NCI-H187 (cell line): ENCODE results near the gene FBP1.
"Not testable (repeated sequence)": the region's sequence is repeated elsewhere in the genome, so short reads cannot be mapped to it uniquely, and the experiment has no call there.

Source experiments
- DNase-seq, 2 experiments: peaks; one replicate each; lab custom pipeline; 2025; lab: John Stamatoyannopoulos, UW

The FBP1 gene

DNA sequence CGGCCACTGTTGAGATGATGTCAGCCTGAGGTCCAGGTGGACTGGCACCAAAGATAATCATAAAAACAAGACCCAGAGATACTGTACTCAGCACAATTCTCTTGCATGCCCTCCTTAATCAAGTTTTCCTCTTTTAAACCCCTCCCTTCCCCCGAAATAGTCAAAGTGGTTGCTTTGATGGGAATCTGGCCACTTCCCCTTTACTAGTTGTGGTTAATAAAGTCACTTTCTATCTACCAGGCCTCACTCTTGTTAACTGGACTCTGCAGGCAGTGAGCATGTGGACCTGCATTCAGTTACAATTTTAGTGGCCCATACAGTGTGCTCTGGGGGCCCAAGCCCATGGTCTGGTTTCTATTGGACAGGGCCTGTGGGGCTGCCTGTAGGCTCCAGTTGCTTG is 63.2 kb downstream of the FBP1 start:
- no peak for DNase-seq

DNA sequence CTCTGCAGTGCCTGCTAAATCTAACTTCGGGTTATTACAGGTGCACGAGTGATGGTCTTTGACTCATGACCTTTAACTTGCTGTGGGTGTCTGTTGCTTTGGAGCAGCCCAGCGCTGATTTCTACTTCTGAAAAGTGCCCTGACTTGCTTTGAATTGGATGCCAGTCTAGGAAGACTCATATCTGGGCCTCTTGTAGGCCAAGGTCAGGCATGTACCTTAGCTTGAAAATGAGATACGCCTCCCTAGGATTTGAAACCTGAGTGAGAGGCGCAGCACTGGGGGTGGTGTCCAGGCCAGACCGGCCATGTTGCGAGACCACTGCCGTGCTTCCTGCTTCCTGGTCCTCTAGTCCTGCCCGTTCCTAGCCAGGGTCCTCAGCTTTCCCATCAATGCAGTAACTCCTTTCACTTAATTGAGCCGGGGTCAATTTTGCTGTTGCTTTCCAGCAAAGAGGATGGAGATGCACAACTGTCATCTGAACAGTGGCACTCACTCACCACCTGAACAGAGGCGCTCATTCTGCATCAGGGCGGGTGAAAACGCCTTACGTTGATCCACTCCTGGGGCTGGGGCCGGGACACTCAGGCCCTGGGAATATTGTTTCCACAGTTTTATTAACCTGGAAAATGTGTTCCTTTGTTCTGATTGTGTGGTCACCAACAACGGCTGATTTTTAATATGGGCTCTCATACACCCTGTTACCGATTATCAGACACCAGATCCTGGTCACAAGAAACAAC is 70.2 kb downstream of the FBP1 start:
- no peak for DNase-seq

DNA sequence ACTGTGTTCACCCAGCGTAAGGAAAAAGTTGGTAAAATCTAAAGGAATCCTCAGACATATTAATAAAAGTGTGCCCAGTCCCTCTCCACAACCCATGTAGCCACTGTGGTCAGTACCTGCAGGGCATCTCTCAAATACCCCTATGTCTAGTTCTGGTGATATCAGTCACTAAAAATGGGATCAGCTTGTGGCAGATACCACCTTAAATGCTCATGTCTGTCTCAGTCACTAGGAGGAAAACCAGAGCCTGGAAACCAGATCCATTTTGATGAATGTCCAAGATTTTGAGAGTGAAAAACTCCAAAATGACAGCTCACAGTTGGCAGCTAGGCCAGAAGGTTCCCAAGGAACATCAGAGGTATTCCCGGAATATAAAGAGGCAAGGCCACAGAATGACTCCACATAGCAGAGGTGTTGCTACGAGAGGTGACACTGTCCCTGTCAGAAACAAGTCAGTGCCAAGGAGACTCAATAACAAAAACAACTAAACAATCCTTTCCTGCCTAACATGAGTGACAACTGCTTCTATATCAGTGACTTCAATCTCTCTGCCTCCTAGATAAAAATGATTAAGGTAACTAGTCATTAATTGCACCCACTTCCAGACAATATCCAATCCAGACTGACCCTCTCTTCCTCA is 70.9 kb downstream of the FBP1 start:
- no peak for DNase-seq

DNA sequence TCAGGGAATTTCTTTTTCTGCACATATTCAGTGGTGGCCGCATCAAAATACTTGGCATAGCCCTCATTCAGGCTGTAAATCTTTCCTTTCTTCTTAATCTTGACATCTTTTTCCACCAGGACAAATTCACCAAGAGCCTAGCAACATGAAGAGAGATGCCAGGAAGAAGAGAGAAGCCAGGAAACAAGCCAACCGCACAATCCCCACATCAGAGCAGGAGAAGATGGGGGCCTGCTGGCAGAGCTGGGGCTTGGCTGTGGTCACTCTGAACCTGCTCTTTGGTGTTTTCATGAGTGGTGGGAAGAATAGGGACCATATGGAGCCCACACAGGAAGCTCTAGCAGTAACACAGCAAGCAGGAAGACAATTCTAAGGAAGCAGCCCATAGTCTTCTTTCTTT is 72.0 kb downstream of the FBP1 start:
- DNase-seq = no peak

DNA sequence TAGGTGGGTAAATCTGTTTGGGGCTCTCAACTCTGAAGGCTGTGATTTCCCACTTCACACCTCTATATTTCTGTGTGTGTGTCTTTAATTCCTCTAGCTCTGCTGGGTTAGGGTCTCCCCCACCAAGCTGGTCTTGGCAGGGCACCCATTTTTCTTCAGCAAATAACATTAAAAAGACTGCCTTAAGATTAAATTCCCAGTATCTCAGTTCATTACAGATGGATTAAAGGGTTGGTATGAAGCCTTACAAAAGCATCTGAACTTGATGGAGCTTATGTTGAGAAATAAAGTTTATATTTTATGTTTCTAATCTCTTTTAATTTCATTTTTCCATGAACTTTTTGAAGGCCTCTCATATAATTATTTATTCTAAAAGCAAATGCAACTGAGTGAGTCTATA is 72.8 kb downstream of the FBP1 start:
- DNase-seq = no peak

DNA sequence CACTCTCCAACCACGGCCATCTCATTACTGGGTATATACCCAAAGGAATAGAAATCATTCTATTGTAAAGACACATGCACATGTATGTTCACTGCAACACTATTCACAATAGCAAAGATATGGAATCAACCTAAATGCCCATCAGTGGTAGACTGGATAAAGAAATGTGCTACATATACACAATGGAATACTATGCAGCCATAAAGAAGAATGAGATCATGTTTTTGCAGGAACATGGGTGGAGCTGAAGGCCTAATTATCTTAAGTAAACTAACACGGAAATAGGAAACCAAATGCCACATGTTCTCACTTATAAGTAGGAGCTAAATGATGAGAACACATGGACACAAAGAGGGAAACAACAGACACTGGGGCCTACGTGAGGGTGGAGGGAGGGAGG is 75.0 kb downstream of the FBP1 start:
- not testable (repeated sequence) for DNase-seq

DNA sequence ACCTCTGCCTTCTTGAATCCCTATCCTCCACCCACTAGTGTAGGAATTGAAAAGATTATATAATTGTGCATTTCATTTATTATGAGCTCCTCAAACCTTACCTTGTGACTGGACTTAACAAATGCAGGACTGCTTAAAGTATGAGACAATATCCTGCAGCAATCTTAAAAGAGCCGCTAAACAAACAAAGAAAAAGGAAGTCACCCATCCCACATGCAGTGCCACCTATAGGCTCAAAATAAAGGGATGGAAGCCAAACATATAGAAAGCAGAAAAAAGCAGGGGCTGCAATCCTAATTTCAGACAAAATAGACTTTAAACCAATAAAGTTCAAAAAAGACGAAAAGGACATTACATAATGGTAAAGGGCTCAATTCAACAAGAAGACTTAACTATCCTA is 75.8 kb downstream of the FBP1 start:
- no peak for DNase-seq

DNA sequence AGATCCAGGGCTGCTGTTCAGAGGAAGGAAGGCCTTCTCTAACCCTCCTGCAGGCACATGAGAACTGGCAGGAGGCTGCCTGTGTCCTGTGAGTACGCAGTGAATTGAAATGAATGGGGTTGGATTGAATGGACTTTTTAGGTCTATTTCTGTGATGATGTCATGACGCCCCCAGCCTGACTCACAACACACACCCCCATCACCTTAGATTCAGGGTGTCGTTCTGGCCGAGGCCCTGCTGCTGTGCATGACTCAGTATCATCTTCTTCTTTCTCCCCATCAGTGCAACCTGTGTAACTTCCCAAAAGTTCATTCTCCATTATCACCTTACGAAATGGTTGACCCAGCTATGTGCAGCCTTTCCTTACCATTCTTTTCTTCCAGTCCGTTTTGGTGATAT is 79.1 kb downstream of the FBP1 start:
- no peak for DNase-seq

DNA sequence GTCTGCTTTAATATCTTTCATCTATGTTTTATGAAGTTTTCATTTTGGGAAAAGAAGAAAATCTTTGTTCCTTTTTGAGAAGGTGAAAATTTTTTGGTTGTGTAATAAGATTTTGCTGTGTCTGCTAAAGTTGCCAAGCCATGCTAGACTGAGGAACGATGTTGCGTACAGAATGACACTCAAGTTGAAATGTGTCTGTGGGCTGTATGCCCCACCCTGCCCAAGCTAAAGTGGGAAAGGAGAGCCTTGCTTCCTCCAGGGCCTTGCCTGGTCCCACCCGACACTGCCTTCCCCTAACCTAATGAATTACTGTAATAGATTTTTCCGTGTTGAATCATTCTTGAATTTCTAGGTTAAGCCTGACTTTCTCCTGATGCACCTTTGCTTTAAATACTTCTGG is 81.9 kb downstream of the FBP1 start:
- no peak for DNase-seq

DNA sequence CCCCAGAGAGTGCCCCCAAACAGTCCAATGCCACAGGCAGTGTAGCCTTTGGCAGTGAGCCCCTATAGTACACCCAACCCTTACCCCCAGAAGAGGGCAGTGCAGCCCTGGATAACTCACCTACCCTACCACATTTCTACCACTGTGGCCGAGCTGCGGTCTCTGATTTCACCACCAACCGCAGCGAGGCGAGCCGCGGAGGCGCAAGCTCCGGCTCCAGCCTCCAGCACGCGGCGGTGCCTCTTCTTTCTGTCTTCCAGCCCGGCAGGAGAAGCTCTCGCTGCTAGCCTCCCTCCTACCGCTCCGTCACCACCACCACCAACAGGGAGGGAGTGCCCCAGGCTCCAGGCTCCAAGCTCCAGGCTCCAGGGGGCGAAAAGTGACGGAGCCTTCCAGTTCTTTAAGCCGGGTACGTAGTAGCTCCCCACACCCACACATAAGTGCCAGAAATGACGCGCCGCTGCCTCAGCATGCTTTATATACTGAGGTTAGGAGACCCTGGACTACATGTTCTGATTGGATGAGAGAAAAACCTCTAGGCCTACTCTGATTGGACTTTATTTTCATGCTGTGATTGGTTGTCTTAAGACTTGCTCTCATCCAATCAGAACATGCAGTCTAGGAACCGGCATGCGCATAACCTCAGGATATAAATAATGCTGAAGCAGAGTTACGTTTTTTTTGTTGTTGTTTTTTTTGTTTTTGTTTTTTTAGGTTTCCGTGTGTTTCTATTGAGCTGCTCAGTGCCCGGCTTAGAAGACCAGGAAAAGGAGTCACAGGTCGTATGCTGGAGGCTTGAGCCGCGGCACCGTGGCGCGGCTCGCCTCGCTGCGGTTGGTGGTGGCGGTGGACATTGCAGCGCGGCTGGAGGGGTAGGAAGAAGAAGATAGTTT is 84.6 kb downstream of the FBP1 start, which contains the start of gene PCAT7:
TSS of gene PCAT7 (plus strand) at position 645 of the 893 bp plus-strand sequence.
- peak; percentile 44 to 67 for DNase-seq

DNA sequence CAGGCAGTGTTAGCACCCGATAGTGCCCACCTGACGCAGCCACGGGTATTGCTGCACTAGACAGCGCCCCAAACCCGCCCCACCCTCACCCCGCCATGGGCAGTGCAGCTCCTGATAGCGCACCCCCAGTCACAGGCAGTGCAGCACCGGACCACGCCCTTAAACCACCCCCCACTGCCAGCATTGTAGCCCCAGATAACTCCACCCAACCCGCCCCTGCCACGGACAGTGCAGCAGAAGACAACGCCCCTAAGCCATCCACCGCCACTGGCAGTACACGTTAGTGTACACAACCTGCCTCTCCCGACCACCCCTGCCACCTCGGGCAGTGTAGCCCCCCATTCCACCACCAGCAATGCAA is 85.3 kb downstream of the FBP1 start:
- no peak for DNase-seq
